ENCODE results near the gene GNG7. TPM values are rescaled to one million over a fixed set of nuclear protein-coding genes. Genes with fewer than 3 reads are reported as not detected.

Gene GNG7
- total and polyA plus RNA-seq, 2 experiments from 2014 or later = 0.11 to 0.13 TPM

- Histone ChIP-seq H3K36me3 (ENCODE audit: low read depth) (no peaks in the 10 kb centered on the region), H2AFZ (peak overlapping the region; percentile 67; the same call in 1 of the 2 replicates), H3K79me2 (ENCODE audit: insufficient read depth) (no peaks in the 10 kb centered on the region), H3K4me2 (ENCODE audit: unreplicated experiment) (peak overlapping the region; percentile 85), H3K4me3 (peak overlapping the region; percentile 80), H3K4me1 (ENCODE audit: insufficient read depth) (peaks cover 26% of the 10 kb centered on the region), H3K27ac (peak overlapping the region; percentile 91), H3F3A (ENCODE audit: insufficient read depth) (peaks cover 16% of the 10 kb centered on the region), H3K9me2 (ENCODE audit: insufficient read depth) (no peaks in the 10 kb centered on the region), H4K20me1 (ENCODE audit: insufficient read depth) (no peaks in the 10 kb centered on the region), H3K27me3 (replicated peaks; ENCODE audit: insufficient read depth) (no peaks in the 10 kb centered on the region), H3K9me3 (ENCODE audit: low read depth) (no peaks in the 10 kb centered on the region), H3K9ac (peak overlapping the region; percentile 82)
- no peak for TF ChIP-seq EZH2 (IDR thresholded peaks at IDR 0.05; ENCODE audit: insufficient read depth, poor library complexity, severe bottlenecking)
- TF ChIP-seq EZH2phosphoT487 (IDR thresholded peaks at IDR 0.05; ENCODE audit: insufficient read depth, low read depth) = no peak
- in situ Hi-C loops (cut with MboI) = no loop called here
- DNase-seq = peak; percentile 76
- WGBS, 2 experiments (ENCODE audit: low coverage in 1 of 2, low lambda C conversion rate in 2 of 2, missing lambda C conversion rate in 2 of 2) = 2 to 4% methylated on average over 13 of the region's 13 CpGs
Observed at GRCh38 chr19:2578391-2578890, 124.1 kb downstream of the GNG7 start.

- Histone ChIP-seq H3K4me1 (ENCODE audit: insufficient read depth) (peaks cover 26% of the 10 kb centered on the region), H3K27me3 (replicated peaks; ENCODE audit: insufficient read depth) (no peaks in the 10 kb centered on the region), H3K9ac (peak overlapping the region; percentile 82), H3K4me2 (ENCODE audit: unreplicated experiment) (peak overlapping the region; percentile 85), H3K9me2 (ENCODE audit: insufficient read depth) (no peaks in the 10 kb centered on the region), H3K36me3 (ENCODE audit: low read depth) (no peaks in the 10 kb centered on the region), H3K27ac (peak overlapping the region; percentile 91), H2AFZ (0 out of 2 replicates have a peak overlapping the region, but pooled peaks have one; percentile 67), H4K20me1 (ENCODE audit: insufficient read depth) (no peaks in the 10 kb centered on the region), H3K4me3 (peak overlapping the region; percentile 80), H3K79me2 (ENCODE audit: insufficient read depth) (no peaks in the 10 kb centered on the region), H3F3A (ENCODE audit: insufficient read depth) (peaks cover 16% of the 10 kb centered on the region), H3K9me3 (ENCODE audit: low read depth) (no peaks in the 10 kb centered on the region)
- WGBS, 2 experiments (ENCODE audit: low coverage in 1 of 2, low lambda C conversion rate in 2 of 2, missing lambda C conversion rate in 2 of 2) = 60 to 62% methylated on average over 18 of the region's 18 CpGs
- no peak for DNase-seq
- in situ Hi-C loops (cut with MboI) = no loop called here
- TF ChIP-seq EZH2 (IDR thresholded peaks at IDR 0.05; ENCODE audit: insufficient read depth, poor library complexity, severe bottlenecking) = no peak
- no peak for TF ChIP-seq EZH2phosphoT487 (IDR thresholded peaks at IDR 0.05; ENCODE audit: insufficient read depth, low read depth)
Observed at GRCh38 chr19:2577722-2578335, 124.7 kb downstream of the GNG7 start.

DNA sequence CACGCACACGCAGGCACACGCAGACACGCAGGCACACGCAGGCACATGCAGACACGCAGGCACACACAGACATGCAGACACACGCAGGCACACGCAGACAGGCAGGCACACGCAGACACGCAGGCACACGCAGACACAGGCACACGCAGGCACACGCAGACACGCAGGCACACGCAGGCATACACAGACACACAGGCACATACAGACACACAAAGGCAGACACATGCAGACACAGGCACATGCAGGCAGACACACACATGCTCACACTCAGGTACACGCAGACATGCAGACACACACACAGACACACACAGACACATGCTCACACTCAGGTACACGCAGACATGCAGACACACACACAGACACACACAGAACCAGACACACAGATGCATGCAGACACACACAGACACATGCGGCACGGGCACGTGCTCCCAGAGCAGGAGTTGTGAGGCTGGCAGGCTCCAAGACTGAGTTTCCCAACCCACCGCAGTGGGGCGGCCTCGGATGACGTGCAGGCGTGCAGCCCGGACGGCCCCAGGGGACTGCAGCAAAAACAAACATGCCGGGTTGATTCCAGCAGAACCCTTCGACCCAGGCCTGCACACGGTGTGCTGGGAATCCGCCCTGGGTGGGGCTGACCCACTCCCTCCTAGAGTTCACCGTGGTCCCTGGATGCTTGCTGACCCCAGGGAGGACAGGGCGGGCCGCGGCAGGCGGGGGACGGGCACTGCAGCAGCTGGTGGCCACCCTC lies 126.6 kb downstream of the GNG7 start:
- no peak for TF ChIP-seq EZH2 (IDR thresholded peaks at IDR 0.05; ENCODE audit: insufficient read depth, poor library complexity, severe bottlenecking)
- TF ChIP-seq EZH2phosphoT487 (IDR thresholded peaks at IDR 0.05; ENCODE audit: insufficient read depth, low read depth) = no peak
- H3K79me2 ChIP-seq (ENCODE audit: insufficient read depth) = no peaks in the 10 kb centered on the region
- H3K4me2 ChIP-seq (ENCODE audit: unreplicated experiment) = peak overlapping the region; percentile 27
- no peaks in the 10 kb centered on the region for H3K36me3 ChIP-seq (ENCODE audit: low read depth)
- no peaks in the 10 kb centered on the region for H4K20me1 ChIP-seq (ENCODE audit: insufficient read depth)
- H3K27ac ChIP-seq = peak overlapping the region; percentile 91
- no peak overlapping the region for H3K4me3 ChIP-seq
- peaks cover 26% of the 10 kb centered on the region for H3K4me1 ChIP-seq (ENCODE audit: insufficient read depth)
- WGBS, 2 experiments (ENCODE audit: low coverage in 1 of 2, low lambda C conversion rate in 2 of 2, missing lambda C conversion rate in 2 of 2) = 27 to 33% methylated on average over 32 to 37 of the region's 37 CpGs
- H3K9me2 ChIP-seq (ENCODE audit: insufficient read depth) = no peaks in the 10 kb centered on the region
- peak overlapping the region; percentile 66 for H3K9ac ChIP-seq
- H2AFZ ChIP-seq = no peak overlapping the region
- H3F3A ChIP-seq (ENCODE audit: insufficient read depth) = peaks cover 16% of the 10 kb centered on the region
- no peaks in the 10 kb centered on the region for H3K9me3 ChIP-seq (ENCODE audit: low read depth)
- H3K27me3 ChIP-seq (replicated peaks; ENCODE audit: insufficient read depth) = no peaks in the 10 kb centered on the region
- peak; percentile 97 for DNase-seq
- in situ Hi-C loops (cut with MboI) = no loop called here

DNA sequence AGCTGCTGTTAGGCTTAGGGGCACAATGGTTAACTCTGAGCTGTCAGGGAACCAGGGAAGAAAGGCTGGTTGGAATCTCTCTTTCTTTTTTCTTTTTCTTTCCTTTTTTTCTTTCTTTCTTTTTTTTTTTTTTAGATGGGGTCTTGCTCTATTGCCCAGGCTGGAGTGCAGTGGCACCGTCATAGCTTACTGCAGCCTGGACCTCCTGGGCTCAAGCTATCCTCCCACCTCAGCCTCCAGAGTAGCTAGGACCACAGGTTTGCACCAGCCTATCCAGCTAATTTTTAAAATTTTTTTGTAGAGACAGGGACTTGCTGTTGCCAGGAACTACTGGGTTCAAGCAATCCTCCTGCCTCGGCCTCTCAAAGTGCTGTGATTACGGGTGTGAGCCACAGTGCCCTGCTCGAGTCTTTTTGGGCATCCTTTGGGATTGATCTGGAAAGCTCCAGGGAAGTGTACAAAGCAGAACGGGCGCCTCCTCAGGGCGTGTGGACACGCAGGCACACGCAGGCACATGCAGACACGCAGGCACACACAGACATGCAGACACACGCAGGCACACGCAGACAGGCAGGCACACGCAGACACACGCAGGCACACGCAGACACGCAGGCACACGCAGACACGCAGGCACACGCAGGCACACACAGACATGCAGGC lies 127.4 kb downstream of the GNG7 start:
- H3F3A ChIP-seq (ENCODE audit: insufficient read depth) = peaks cover 16% of the 10 kb centered on the region
- H3K36me3 ChIP-seq (ENCODE audit: low read depth) = no peaks in the 10 kb centered on the region
- 82 to 84% methylated on average over 14 to 19 of the region's 19 CpGs for WGBS, 2 experiments (ENCODE audit: low coverage in 1 of 2, low lambda C conversion rate in 2 of 2, missing lambda C conversion rate in 2 of 2)
- in situ Hi-C loops (cut with MboI) = no loop called here
- H3K4me3 ChIP-seq = no peak overlapping the region
- DNase-seq = no peak
- no peaks in the 10 kb centered on the region for H4K20me1 ChIP-seq (ENCODE audit: insufficient read depth)
- no peaks in the 10 kb centered on the region for H3K27me3 ChIP-seq (replicated peaks; ENCODE audit: insufficient read depth)
- no peak overlapping the region for H3K4me2 ChIP-seq (ENCODE audit: unreplicated experiment)
- H2AFZ ChIP-seq = no peak overlapping the region
- H3K9me2 ChIP-seq (ENCODE audit: insufficient read depth) = no peaks in the 10 kb centered on the region
- no peaks in the 10 kb centered on the region for H3K79me2 ChIP-seq (ENCODE audit: insufficient read depth)
- peaks cover 26% of the 10 kb centered on the region for H3K4me1 ChIP-seq (ENCODE audit: insufficient read depth)
- TF ChIP-seq EZH2 (IDR thresholded peaks at IDR 0.05; ENCODE audit: insufficient read depth, poor library complexity, severe bottlenecking) (no peak), EZH2phosphoT487 (IDR thresholded peaks at IDR 0.05; ENCODE audit: insufficient read depth, low read depth) (no peak)
- peak overlapping the region; percentile 91; the same call in 1 of the 2 replicates for H3K27ac ChIP-seq
- H3K9ac ChIP-seq = no peak overlapping the region
- H3K9me3 ChIP-seq (ENCODE audit: low read depth) = no peaks in the 10 kb centered on the region
